ENCODE data around the gene GKAP1. TPM values are rescaled to one million over a fixed set of nuclear protein-coding genes. Genes with fewer than 3 reads are reported as not detected.
"Not testable (repeated sequence)": the region's sequence is repeated elsewhere in the genome, so short reads cannot be mapped to it uniquely, and the experiment has no call there.

Gene GKAP1
- total RNA-seq, 1 experiment from 2014 or later = 6.2 TPM

- not testable (repeated sequence) for H3K27me3 ChIP-seq (ENCODE audit: insufficient read depth, low read length); H2AFZ ChIP-seq (ENCODE audit: low read length); H3K36me3 Mint-ChIP-seq (ENCODE audit: insufficient read depth in 1 of 3, low read depth in 3 of 3); H2BK12ac ChIP-seq (ENCODE audit: insufficient read length, low read depth, low read length); H3K79me2 ChIP-seq (ENCODE audit: insufficient read depth, low read length); H3T11ph ChIP-seq (ENCODE audit: low read length); H3K9me3 ChIP-seq (ENCODE audit: control insufficient read depth, low read depth, low read length); H3K4me1 Mint-ChIP-seq; H3K4me1 ChIP-seq (ENCODE audit: insufficient read depth, low read length); H2BK20ac ChIP-seq (ENCODE audit: low read depth, low read length, poor library complexity, severe bottlenecking); H3K27me3 Mint-ChIP-seq (ENCODE audit: low read depth); H2BK15ac ChIP-seq (ENCODE audit: low read depth, low read length); H3K9me3 Mint-ChIP-seq; H4K91ac ChIP-seq (ENCODE audit: insufficient read length, low read depth, low read length); H3K79me1 ChIP-seq (ENCODE audit: insufficient read depth, low read depth, low read length, poor library complexity, severe bottlenecking); H4K5ac ChIP-seq (ENCODE audit: insufficient read length, low read depth, low read length); H3K27ac ChIP-seq (ENCODE audit: insufficient read length, low read depth, low read length); H3K9ac ChIP-seq (ENCODE audit: extremely low read depth, insufficient read length, low read length); H2BK120ac ChIP-seq (ENCODE audit: low read depth, low read length, poor library complexity, severe bottlenecking); H3K14ac ChIP-seq (ENCODE audit: insufficient read depth, low read length); H3K23me2 ChIP-seq (ENCODE audit: insufficient read length, low read depth, low read length, poor library complexity, severe bottlenecking); H2BK5ac ChIP-seq (ENCODE audit: insufficient read length, low read length); H3K18ac ChIP-seq (ENCODE audit: insufficient read length, low read depth, low read length); H3K27ac Mint-ChIP-seq; H4K8ac ChIP-seq (replicated peaks; ENCODE audit: insufficient read length, low read depth, low read length); H3K4ac ChIP-seq (ENCODE audit: low read depth, low read length); H4K20me1 ChIP-seq (ENCODE audit: control insufficient read depth, insufficient read depth, insufficient read length); DNase-seq; H2AK5ac ChIP-seq (ENCODE audit: insufficient read length, low read length); H3K23ac ChIP-seq (ENCODE audit: insufficient read length, low read depth, low read length); H3K56ac ChIP-seq (ENCODE audit: insufficient read length, low read depth, low read length)
- H3K4me2 ChIP-seq (ENCODE audit: insufficient read depth, insufficient read length, low read length) = peak overlapping the region; percentile 33
- H3K4me3 Mint-ChIP-seq = peak overlapping the region; percentile 65 to 88
- WGBS (ENCODE audit: extremely low coverage, insufficient read length, low lambda C conversion rate) = no CpG with 5 or more reads among the region's 38 CpGs
These were observed 586 bp downstream of the GKAP1 start for GRCh38 chr9:83817011-83817355.

- not testable (repeated sequence) for H4K5ac ChIP-seq (ENCODE audit: insufficient read length, low read depth, low read length); H3K4me2 ChIP-seq (ENCODE audit: insufficient read depth, insufficient read length, low read length); H3K23me2 ChIP-seq (ENCODE audit: insufficient read length, low read depth, low read length, poor library complexity, severe bottlenecking); H2AK5ac ChIP-seq (ENCODE audit: insufficient read length, low read length); H3K9ac ChIP-seq (ENCODE audit: extremely low read depth, insufficient read length, low read length); H3K27ac ChIP-seq (ENCODE audit: insufficient read length, low read depth, low read length); H3K27ac Mint-ChIP-seq; H3K23ac ChIP-seq (ENCODE audit: insufficient read length, low read depth, low read length); H3K18ac ChIP-seq (ENCODE audit: insufficient read length, low read depth, low read length); H4K20me1 ChIP-seq (ENCODE audit: control insufficient read depth, insufficient read depth, insufficient read length); H3K4me1 ChIP-seq (ENCODE audit: insufficient read depth, low read length); H3K56ac ChIP-seq (ENCODE audit: insufficient read length, low read depth, low read length); H2AFZ ChIP-seq (ENCODE audit: low read length); H3K4me1 Mint-ChIP-seq; H3K4ac ChIP-seq (ENCODE audit: low read depth, low read length); DNase-seq; H3K79me2 ChIP-seq (ENCODE audit: insufficient read depth, low read length); H3T11ph ChIP-seq (ENCODE audit: low read length); H4K8ac ChIP-seq (replicated peaks; ENCODE audit: insufficient read length, low read depth, low read length); H3K79me1 ChIP-seq (ENCODE audit: insufficient read depth, low read depth, low read length, poor library complexity, severe bottlenecking); H2BK15ac ChIP-seq (ENCODE audit: low read depth, low read length); H3K9me3 Mint-ChIP-seq; H2BK120ac ChIP-seq (ENCODE audit: low read depth, low read length, poor library complexity, severe bottlenecking); H2BK12ac ChIP-seq (ENCODE audit: insufficient read length, low read depth, low read length); H3K27me3 ChIP-seq (ENCODE audit: insufficient read depth, low read length); H3K9me3 ChIP-seq (ENCODE audit: control insufficient read depth, low read depth, low read length); H3K14ac ChIP-seq (ENCODE audit: insufficient read depth, low read length); H3K36me3 Mint-ChIP-seq (ENCODE audit: insufficient read depth in 1 of 3, low read depth in 3 of 3); H2BK5ac ChIP-seq (ENCODE audit: insufficient read length, low read length); H2BK20ac ChIP-seq (ENCODE audit: low read depth, low read length, poor library complexity, severe bottlenecking); H4K91ac ChIP-seq (ENCODE audit: insufficient read length, low read depth, low read length); H3K27me3 Mint-ChIP-seq (ENCODE audit: low read depth); H3K4me3 Mint-ChIP-seq
- WGBS (ENCODE audit: extremely low coverage, insufficient read length, low lambda C conversion rate) = no CpG with 5 or more reads among the region's 4 CpGs
These were observed 2.4 kb downstream of the GKAP1 start for GRCh38 chr9:83815120-83815519.

Measured in H9 (cell line).